Liver (tissue), 3 donors: Measurements from ENCODE around the gene TYRO3.
"Not testable (repeated sequence)": the region's sequence is repeated elsewhere in the genome, so short reads cannot be mapped to it uniquely, and the experiment has no call there.

ENCODE experiments used
- CTCF ChIP-seq: fragments of 150-350 bp; IDR thresholded peaks from 2 replicates; pipeline ENCODE4 v1.5.1; 2017; ENCODE audit warnings: improper control_type of control experiment, low read depth, low read length; ENCODE audit not compliant: missing input control
- EGR1 ChIP-seq, 2 donors: IDR thresholded peaks; 2 replicates each; pipeline ENCODE4 v1.6.1; 2016 to 2018; ENCODE audit warnings: antibody characterized with exemption in 2 of 2, low read depth in 2 of 2
- FOXA1 ChIP-seq: IDR thresholded peaks from 2 replicates; pipeline ENCODE4 v1.6.1; 2016; ENCODE audit warnings: antibody characterized with exemption
- GABPA ChIP-seq, 2 donors: IDR thresholded peaks in 1 of 2; conservative IDR thresholded peaks in 1 of 2; 2 replicates each; pipeline ENCODE4 v1.6.1; 2016; ENCODE audit warnings: antibody characterized with exemption in 2 of 2, mild to moderate bottlenecking in 1 of 2, moderate library complexity in 1 of 2
- HNF4G ChIP-seq: IDR thresholded peaks from 2 replicates; pipeline ENCODE4 v1.6.1; 2016; ENCODE audit warnings: antibody characterized with exemption
- JUND ChIP-seq, 2 donors: IDR thresholded peaks; 2 replicates each; pipeline ENCODE4 v1.6.1; 2016; ENCODE audit warnings: antibody characterized with exemption in 2 of 2
- MAX ChIP-seq: IDR thresholded peaks from 2 replicates; pipeline ENCODE4 v1.6.1; 2016; ENCODE audit warnings: antibody characterized with exemption
- RAD21 ChIP-seq, 2 donors: IDR thresholded peaks; 2 replicates each; pipeline ENCODE4 v1.6.1; 2016; ENCODE audit warnings: antibody characterized with exemption in 2 of 2, mild to moderate bottlenecking in 2 of 2
- REST ChIP-seq: IDR thresholded peaks from 2 replicates; pipeline ENCODE4 v1.6.1; 2016; ENCODE audit warnings: antibody characterized with exemption, mild to moderate bottlenecking
- SP1 ChIP-seq: IDR thresholded peaks from 2 replicates; pipeline ENCODE4 v1.6.1; 2018; ENCODE audit warnings: antibody characterized with exemption, mild to moderate bottlenecking
- TAF1 ChIP-seq: conservative IDR thresholded peaks from 2 replicates; pipeline ENCODE4 v1.6.1; 2016; ENCODE audit warnings: antibody characterized with exemption, mild to moderate bottlenecking
- YY1 ChIP-seq: IDR thresholded peaks from 2 replicates; pipeline ENCODE4 v1.6.1; 2016; ENCODE audit warnings: antibody characterized with exemption, mild to moderate bottlenecking
- TF ChIP-seq, protein P1 (sequence below): IDR thresholded peaks from 2 replicates; pipeline ENCODE4 v1.6.1; 2016; ENCODE audit warnings: antibody characterized with exemption
- donor health status: healthy.
- donor health status: healthy.

DNA sequence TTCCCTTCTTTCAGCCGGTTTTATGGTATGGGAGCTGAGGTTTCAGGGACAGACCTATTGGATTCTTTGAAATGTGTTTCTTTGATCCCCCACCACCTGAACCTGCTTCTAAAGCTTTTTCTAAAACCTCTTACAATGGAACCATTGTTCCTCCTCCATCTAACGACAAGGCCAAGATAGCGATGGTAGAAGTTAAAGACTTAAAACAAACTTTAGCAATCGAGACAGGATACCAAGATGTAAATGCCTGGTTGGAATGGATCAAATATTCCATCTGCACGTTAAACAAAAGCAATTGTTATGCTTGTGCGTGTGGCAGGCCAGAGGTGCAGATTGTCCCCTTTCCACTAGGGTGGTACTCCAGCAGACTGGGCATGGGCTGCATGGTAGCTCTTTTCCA, 32.2 kb downstream of the TYRO3 start:
- TF ChIP-seq RAD21 (IDR thresholded peaks at IDR 0.05); MAX; CTCF; EGR1 (IDR thresholded peaks at IDR 0.05; ENCODE audit: low read depth in 2 of 2); REST; JUND (IDR thresholded peaks at IDR 0.05); GABPA (IDR thresholded peaks at IDR 0.05 in 1 of 2, conservative IDR thresholded peaks at IDR 0.05 in 1 of 2); YY1; HNF4G; FOXA1; TAF1; SP1: not testable (repeated sequence)
- TF ChIP-seq, protein P1, sequence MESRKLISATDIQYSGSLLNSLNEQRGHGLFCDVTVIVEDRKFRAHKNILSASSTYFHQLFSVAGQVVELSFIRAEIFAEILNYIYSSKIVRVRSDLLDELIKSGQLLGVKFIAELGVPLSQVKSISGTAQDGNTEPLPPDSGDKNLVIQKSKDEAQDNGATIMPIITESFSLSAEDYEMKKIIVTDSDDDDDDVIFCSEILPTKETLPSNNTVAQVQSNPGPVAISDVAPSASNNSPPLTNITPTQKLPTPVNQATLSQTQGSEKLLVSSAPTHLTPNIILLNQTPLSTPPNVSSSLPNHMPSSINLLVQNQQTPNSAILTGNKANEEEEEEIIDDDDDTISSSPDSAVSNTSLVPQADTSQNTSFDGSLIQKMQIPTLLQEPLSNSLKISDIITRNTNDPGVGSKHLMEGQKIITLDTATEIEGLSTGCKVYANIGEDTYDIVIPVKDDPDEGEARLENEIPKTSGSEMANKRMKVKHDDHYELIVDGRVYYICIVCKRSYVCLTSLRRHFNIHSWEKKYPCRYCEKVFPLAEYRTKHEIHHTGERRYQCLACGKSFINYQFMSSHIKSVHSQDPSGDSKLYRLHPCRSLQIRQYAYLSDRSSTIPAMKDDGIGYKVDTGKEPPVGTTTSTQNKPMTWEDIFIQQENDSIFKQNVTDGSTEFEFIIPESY = not testable (repeated sequence)
